ENCODE measurements around the gene GSTO2.

Gene GSTO2

GRCh38 chr10:104307576-104308438 lies 38.8 kb downstream of the GSTO2 start:
- DNase-seq (ENCODE audit: low spot score): no peak

- no peak for DNase-seq (ENCODE audit: low spot score)
Measured at GRCh38 chr10:104308439-104308903, 39.5 kb downstream of the GSTO2 start.

GRCh38 chr10:104309980-104310978 lies 41.3 kb downstream of the GSTO2 start:
- peak; percentile 87 for DNase-seq (ENCODE audit: low spot score)

GRCh38 chr10:104311184-104311720 lies 42.3 kb downstream of the GSTO2 start:
- no peak for DNase-seq (ENCODE audit: low spot score)

DNA sequence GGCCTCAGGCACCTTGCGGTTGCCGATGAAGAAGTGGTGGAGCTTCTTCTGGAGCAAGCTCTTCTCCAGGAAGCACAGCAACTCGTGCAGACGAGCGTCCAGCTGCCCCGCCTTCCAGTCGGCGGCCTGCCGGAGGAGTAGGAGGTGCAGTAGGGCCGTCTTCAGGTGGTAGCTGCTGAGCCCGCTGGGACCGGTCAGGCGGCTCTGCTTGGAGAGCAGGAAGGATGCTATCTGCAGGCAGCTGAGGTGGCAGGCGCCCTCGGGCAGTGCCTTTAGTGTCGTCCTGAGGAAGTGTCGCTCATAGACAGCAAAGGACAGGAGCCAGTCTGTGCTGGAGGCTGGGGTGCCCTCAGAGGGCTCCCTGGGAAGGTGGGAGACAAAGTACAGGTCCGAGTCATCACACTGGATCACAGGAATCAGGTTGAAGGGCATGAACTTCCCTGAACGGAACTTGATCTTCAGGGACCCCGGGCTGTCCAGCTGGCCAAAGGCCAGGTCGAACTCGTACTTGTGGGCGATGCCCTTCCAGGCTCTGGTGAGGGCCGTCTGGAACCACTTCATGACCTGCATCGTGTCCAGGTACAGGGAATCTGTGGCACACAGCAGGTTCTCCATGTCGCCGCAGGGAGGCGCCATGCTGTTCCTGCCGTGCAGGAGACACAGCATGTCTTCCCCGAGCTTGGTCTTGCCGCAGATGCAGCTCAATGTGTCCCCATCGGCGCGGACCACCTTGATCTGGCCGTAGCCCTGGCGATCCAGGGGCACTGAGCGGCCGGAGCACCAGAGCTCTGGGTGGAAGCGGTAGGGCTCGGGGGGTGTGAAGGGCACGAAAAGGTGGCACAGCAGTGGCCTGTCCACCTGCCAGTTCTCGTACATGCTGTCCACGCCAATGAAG lies 45.9 kb downstream of the GSTO2 start:
- DNase-seq (ENCODE audit: low spot score): no peak

DNA sequence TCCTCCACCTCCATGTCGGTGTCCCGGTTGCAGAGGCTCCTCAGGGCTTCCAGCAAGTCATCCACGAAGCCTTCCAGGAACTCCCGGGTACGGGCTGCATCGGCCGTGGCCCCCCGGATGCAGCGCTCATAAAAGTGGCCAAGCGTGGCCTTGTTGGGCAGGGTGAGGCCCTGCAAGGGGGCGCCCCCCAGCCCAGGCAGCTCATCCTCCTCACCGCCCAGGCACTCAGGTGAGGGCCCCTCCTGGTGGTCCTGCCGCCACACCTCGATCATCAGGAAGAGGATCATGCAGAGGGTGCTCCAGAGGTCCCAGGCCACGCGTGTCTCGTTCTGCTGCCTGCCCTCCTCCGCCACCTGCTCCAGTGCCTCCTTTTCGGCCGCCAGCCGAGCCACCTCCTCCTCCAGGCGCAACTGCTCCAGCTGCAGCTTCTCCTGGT lies 46.5 kb downstream of the GSTO2 start:
- DNase-seq (ENCODE audit: low spot score): no peak

DNA sequence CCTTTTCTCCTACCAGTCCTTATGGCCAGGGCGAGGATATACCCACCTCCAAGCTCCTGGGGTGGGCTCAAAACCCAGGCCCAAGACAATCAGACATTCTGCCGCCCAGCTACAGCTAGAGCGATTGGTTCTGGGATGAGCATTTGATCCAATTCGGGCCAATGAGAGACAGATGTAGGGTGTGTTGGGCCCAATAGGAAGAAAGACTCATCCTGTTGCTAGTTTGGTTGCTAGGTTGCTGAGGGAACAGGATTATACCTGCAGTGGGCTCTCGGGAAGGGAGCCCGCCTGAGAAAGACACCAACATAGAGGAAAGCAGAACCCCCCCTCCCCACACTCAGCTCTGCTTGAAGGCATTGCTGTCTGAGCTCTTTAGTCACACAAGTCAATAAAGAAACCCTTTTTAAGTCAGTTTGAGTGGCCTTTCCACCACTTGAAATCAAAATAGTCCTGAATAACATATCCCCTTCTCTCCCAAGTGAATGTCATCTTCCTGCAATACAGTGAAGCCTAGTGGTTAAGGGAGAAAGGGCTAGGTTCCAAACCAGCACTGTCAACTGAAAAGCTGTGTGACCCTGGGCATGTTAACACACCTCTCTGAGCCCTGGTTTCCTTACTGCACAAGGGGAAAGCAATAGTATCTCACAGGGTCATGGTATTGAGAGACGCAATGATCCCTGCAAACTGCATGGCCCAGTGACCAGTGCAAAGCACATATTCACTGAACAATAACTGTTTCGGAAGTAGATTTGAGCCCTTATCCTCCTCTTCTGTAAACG lies 47.5 kb downstream of the GSTO2 start:
- DNase-seq (ENCODE audit: low spot score): no peak

DNA sequence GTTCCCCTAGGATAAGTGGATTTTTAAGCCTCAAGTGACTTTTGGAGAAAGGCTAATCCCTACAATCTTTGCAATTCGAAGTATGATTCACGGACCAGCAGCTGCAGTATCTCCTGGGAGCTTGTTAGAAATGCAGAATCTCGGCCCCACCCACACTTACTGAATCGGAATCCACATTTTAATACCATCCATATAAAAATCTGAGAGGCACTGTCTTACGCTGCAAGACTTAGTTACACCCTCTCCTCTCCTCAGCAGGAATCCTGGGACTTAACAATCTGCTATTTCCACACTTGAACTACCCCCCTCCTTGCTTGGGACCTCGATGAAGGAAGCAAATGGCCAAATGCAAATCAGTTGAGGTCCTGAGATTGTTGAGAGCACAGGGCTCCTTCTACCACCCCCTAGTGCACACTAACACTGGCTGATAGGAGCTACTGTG lies 48.3 kb downstream of the GSTO2 start:
- DNase-seq (ENCODE audit: low spot score): peak; percentile 62

- no peak for DNase-seq (ENCODE audit: low spot score)
Measured at GRCh38 chr10:104317726-104318299, 48.8 kb downstream of the GSTO2 start.

DNA sequence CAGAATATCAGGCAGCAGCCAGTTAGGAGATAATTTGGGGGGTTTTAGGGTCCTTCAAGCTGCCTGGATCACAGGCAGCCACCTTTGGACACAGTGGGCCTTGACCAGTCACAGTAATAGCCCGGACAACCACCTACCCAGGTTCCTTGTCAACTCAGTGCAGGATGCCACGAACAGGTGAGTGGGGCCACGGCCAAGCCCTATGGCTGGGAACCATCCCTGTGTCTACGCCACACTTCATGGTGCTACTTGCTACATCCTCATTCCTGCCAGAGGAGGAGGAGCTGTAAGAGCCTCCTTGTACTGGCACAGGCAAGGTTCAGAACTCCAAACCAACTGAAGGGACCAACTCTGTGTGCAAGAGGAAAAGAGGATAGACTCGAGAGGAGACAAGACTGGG lies 49.3 kb downstream of the GSTO2 start:
- DNase-seq (ENCODE audit: low spot score): no peak

DNA sequence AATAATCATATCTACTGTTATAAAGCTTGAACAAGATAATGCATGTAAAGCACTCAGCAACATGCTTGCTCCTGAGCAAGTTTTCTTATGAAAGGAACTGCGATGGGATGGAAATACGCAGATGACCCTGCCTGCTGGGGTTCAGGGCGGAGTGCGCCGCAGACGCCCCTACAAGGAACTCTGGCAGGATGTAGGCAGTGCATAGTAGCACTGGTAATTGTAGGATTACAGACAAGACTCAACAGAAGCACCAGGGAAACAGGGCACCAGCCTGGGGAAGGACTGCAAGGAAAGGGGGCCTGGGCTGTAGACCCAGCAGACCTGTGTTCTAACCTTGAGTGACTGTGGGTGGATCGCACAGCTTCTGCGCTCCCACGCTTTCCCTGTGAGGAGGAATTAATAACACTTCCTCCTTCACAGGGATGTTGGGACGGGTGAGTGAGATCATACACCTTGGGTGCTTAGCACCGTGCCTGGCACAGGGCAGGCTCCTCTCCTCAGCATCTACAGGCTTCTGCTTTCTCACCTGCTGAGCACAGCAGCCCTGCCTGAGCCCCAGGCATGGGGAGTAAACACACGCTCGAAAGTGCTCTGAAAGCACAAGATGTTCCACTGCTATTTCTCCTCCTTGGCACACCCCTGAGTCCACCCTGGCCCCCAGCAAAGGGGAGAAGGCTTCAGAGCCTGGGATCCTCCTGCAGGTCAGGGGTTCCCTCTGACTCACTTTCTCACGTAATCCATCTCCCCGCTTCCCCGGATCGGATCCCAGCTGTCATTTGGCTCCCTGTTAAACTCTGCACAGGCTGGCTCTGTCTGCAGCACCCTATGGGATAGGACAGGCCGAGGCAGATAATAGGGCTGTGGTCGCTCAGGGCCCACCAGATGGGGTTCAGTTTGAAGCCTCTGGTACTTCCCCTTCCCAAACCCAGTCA lies 50.1 kb downstream of the GSTO2 start:
- DNase-seq (ENCODE audit: low spot score): no peak

- DNase-seq (ENCODE audit: low spot score): no peak
Measured at GRCh38 chr10:104321226-104321625, 52.2 kb downstream of the GSTO2 start.

DNA sequence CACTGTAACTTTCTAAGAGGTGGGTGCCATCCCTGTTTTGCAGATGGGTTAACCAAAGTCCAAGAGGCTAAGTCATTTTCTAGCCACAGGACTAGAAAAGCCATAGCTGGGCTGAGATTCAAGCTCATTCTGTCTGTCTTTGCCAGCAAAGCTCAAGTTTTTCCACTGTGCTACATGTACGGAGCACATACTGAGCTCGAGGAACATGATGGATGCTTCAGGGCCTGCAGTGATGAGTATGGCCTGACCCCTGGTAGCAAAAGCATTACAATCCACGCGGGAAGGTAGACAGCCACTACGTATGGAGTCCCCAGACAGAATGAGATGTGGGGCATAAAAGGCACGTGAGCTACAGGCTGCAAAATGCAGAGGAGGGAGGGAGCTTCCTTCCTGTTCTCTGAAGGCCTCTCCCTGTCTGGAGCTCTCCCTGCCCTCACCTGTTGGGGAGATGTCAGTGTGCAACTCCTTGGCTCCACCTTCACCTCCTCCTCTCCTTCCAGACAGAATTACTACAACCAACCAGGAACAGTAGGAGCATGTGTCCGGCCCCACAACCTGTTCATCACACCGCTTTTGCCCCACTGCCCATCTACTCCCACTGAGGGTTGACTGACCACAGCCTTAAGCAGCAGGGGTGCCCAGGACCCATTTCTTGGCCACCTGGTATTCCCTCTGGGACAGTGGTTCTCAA lies 52.9 kb downstream of the GSTO2 start:
- no peak for DNase-seq (ENCODE audit: low spot score)

DNA sequence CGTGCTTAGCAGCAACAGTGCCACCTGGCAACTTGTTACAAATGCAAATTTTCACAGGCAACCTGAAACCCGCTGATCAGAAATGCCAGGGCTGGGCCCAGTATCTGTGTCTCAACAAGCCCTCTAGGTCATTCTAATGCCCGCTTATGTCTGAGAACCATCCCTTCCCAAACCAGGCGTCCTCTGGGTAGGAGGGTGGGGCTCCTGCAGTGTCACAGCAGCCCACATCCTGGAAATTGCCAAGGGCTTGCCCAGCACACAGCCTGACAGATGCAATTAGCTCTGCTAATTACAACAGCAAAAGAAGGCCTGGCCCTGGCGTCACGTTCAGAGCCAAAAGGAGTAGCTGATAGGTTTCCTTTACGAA lies 53.4 kb downstream of the GSTO2 start:
- DNase-seq (ENCODE audit: low spot score): no peak

DNA sequence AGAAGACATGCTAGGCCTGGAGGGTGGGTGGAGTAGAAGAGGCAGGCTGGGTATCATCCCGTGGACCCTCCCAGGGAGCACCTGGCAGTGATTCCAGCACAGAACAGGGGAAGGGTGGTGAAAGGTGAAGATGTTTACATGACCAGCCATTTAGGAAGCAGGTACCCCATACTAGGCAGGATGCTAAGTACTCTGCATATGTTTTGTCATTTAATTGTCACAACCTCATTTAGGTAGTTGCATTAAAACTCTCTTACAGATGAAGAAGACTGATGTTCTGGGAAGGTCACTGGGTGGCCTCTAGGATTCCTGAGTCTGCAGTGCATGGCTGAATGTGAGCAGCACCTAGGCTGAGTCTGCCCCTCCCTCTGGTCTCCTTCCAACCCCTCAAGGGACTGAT lies 54.1 kb downstream of the GSTO2 start:
- DNase-seq (ENCODE audit: low spot score): no peak

DNA sequence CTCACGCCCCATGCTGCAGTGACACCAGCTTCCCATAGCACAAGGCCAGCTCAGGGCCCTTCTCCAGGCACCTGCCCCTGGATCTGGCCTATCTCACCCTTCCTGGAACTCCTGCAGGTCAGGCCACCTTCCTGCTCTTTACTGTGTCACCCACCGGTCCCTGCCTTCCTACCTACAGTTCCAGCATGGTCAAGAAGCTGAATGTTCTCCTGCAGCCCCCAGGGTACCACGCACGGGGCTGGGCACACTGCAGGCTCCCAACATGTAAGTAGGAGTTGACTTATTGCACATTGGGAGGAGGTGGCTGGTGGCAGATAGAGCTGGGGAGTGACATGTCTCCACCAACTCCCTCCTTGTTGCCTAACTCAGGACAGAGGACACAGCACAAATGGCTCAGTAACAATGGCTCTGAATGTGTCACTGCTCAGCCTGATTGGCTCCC lies 54.8 kb downstream of the GSTO2 start:
- DNase-seq (ENCODE audit: low spot score): no peak

GRCh38 chr10:104324221-104324686 lies 55.3 kb downstream of the GSTO2 start:
- no peak for DNase-seq (ENCODE audit: low spot score)

DNA sequence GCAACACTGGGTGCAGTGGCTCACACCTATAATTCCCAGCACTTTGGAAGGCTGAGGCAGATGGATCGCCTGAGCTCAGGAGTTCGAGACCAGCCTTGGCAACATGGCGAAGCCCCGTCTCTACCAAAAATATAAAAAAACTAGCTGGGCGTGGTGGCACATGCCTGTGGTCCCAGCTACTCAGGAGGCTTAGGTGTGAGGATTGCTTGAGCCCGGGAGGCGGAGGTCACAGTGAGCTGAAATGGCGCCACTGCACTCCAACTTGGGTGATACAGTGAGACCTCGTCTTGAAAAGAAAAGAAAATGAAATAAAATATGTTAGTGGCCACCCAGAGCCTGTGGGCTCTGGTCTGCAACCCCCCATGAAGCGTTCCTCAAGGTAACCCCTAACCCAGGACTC lies 55.9 kb downstream of the GSTO2 start:
- no peak for DNase-seq (ENCODE audit: low spot score)

Measured in AG08396 (cell line).